ENCODE measurements around the gene FBN1.

GRCh38 chr15:48366584-48367312 is 278.8 kb downstream of the FBN1 start:
- TF ChIP-seq POLR2A (IDR thresholded peaks at IDR 0.05) (no peak), CTCF (IDR thresholded peaks at IDR 0.05) (no peak)
